Activated naive CD4-positive, alpha-beta T cell treated with anti-CD3 and anti-CD28 coated beads for 36 hours (primary cell): ENCODE data around the gene STAT4. TPM values are rescaled to one million over a fixed set of nuclear protein-coding genes. Genes with fewer than 3 reads are reported as not detected.

Source experiments
- CTCF ChIA-PET: fragments of 350-600 bp; sonication (Branson Sonifier 250); formaldehyde crosslinking; loops from one replicate; lab custom pipeline; 2021; ENCODE audit warnings: antibody characterized with exemption; lab: Charles Lee
- DNase-seq: peaks from one replicate; pipeline ENCODE4 v3.0.0-alpha.2; 2020
- H3K27ac Mint-ChIP-seq: one replicate; pipeline ENCODE4 v1.8.0; 2021; ENCODE audit warnings: mild to moderate bottlenecking, mixed read lengths
- H3K27me3 Mint-ChIP-seq: one replicate; pipeline ENCODE4 v1.8.0; 2021; ENCODE audit warnings: low read depth, mixed read lengths
- H3K36me3 Mint-ChIP-seq: one replicate; pipeline ENCODE4 v1.8.0; 2021; ENCODE audit warnings: low read depth, mixed read lengths
- H3K4me1 Mint-ChIP-seq: one replicate; pipeline ENCODE4 v1.8.0; 2021; ENCODE audit warnings: low read depth, mixed read lengths
- H3K4me3 Mint-ChIP-seq: one replicate; pipeline ENCODE4 v1.8.0; 2021; ENCODE audit warnings: mild to moderate bottlenecking, moderate library complexity, mixed read lengths
- H3K9me3 Mint-ChIP-seq: one replicate; pipeline ENCODE4 v1.8.0; 2021; ENCODE audit warnings: mixed read lengths
- intact Hi-C: fragments of 100-400 bp; cut with micrococcal nuclease; formaldehyde crosslinking; loops from one replicate; pipeline ENCODE4 v1.15.1; 2023
- total RNA-seq, 2 experiments: library from RNA; stranded (reverse); gene quantifications; one replicate each; pipeline ENCODE4 v1.2.3, GENCODE V29; 2021

The STAT4 gene
- total RNA-seq, 2 experiments from 2014 or later: 53.9 to 54.6 TPM

- no peaks in the 10 kb centered on the region for H3K9me3 Mint-ChIP-seq
- no peak for DNase-seq
- peaks cover 38% of the 10 kb centered on the region for H3K4me1 Mint-ChIP-seq
- H3K27ac Mint-ChIP-seq: peak overlapping the region; percentile 68
- CTCF ChIA-PET: interaction anchor here (0.6 to 5.7 kb wide), 4 partner anchors 10 to 119 kb away, joined by 3 to 40 read pairs (median 14); no protein-coding TSS in a partner anchor
- no peaks in the 10 kb centered on the region for H3K27me3 Mint-ChIP-seq
- peaks cover 32% of the 10 kb centered on the region for H3K36me3 Mint-ChIP-seq
- intact Hi-C loops: loop anchor here (1.0 kb wide), 2 partner anchors 18 to 21 kb away; no protein-coding TSS in a partner anchor
- no peak overlapping the region for H3K4me3 Mint-ChIP-seq
Observed at GRCh38 chr2:191038741-191039140, 112.1 kb downstream of the STAT4 start.

DNA sequence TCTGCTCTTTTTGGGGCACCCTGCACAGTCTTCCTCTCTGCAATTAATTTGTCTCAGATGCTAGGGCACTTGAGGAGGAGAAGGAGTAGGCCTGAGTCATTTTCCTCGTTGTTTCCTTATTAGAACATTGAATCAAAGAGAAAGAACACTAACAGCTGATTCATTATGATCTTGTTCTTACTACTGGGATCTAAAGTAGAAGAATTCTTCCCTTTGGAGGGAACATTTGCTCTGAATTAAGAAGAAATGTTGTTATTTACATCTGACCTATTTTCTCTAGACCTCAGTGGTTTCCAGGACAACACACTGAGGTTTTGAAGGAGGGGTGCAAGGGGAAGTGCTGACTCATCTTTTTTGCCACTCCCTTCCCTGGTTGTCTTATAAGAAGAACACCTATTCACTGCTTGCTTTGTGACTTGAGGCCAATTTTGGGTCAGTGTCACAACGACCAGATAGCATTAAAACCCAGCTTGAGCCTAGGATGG is 112.5 kb downstream of the STAT4 start:
- Mint-ChIP-seq H3K9me3 (no peaks in the 10 kb centered on the region), H3K36me3 (peaks cover 32% of the 10 kb centered on the region), H3K4me3 (no peak overlapping the region), H3K4me1 (peaks cover 35% of the 10 kb centered on the region), H3K27ac (peak overlapping the region; percentile 68), H3K27me3 (no peaks in the 10 kb centered on the region)
- DNase-seq: no peak
- intact Hi-C loops: loop anchor here (1.0 kb wide), 2 partner anchors 18 to 21 kb away; no protein-coding TSS in a partner anchor
- CTCF ChIA-PET: interaction anchor here (1.0 to 5.7 kb wide), 5 partner anchors 10 to 188 kb away, joined by 3 to 40 read pairs (median 4); no protein-coding TSS in a partner anchor

DNA sequence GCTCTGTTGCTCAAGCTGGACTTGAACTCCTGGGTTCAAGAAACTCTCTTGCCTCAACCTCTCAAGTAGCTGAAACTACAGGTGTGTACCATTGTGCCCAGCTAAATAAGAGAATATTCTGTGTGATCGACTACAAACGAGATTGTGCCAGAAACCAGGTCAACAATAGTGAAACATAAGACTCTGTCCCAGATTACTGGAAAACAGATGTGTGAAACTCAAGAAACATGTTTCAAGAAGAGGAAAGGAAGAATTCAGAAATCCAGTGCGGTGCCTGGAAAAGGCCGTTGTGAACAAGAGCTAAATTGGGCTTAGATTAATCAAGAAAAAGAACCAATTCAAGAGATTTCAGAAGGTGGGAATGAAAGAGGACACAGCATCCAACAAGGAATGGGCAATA is 113.4 kb downstream of the STAT4 start:
- intact Hi-C loops: no loop called here
- Mint-ChIP-seq H3K27ac (peak overlapping the region; percentile 48), H3K9me3 (no peaks in the 10 kb centered on the region), H3K4me3 (no peak overlapping the region), H3K36me3 (peaks cover 32% of the 10 kb centered on the region), H3K27me3 (no peaks in the 10 kb centered on the region), H3K4me1 (peaks cover 33% of the 10 kb centered on the region)
- DNase-seq: no peak
- CTCF ChIA-PET: interaction anchor here (0.7 to 5.7 kb wide), 7 partner anchors 9 to 187 kb away, joined by 3 to 40 read pairs (median 4); no protein-coding TSS in a partner anchor

GRCh38 chr2:191036363-191036762 is 114.4 kb downstream of the STAT4 start:
- CTCF ChIA-PET: interaction anchor here (1.4 to 5.7 kb wide), 2 partner anchors 24 to 119 kb away, joined by 3 to 25 read pairs; no protein-coding TSS in a partner anchor

GRCh38 chr2:191032588-191033429 is 118.0 kb downstream of the STAT4 start:
- Mint-ChIP-seq H3K27ac (no peak overlapping the region), H3K9me3 (no peaks in the 10 kb centered on the region), H3K36me3 (peaks cover 24% of the 10 kb centered on the region), H3K27me3 (no peaks in the 10 kb centered on the region), H3K4me3 (no peak overlapping the region), H3K4me1 (peaks cover 40% of the 10 kb centered on the region)
- CTCF ChIA-PET: interaction anchor here (0.8 kb wide), 1 partner anchor 20 kb away, joined by 4 read pairs; no protein-coding TSS in a partner anchor
- intact Hi-C loops: loop anchor here (5.0 kb wide), 1 partner anchor 36 kb away; no protein-coding TSS in a partner anchor
- DNase-seq: no peak

More at GRCh38 chr2:191036363-191036762, 114.4 kb downstream of the STAT4 start:
- Mint-ChIP-seq H3K36me3 (peaks cover 32% of the 10 kb centered on the region), H3K4me1 (peaks cover 25% of the 10 kb centered on the region), H3K27ac (peak overlapping the region; percentile 59), H3K27me3 (no peaks in the 10 kb centered on the region), H3K9me3 (no peaks in the 10 kb centered on the region), H3K4me3 (no peak overlapping the region)
- no peak for DNase-seq
- intact Hi-C loops: no loop called here

DNA sequence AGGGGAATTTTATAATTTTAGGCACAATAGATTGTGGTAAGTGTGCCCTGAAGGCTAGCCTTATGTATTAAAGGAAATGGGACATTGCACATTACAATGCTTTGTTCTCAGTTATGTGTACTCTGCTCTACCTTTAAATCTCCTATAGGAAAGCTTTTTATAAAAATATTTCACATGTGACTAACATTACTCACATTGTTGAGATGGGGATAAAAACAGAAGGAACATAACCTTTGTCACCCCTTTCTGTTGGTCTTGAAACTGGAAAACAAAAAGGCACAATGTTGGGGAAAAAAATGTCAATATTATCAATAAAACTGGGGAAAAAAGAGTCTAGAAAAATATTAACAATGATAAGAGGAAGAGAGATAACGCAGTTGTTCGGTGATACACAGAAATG is 119.5 kb downstream of the STAT4 start:
- peaks cover 18% of the 10 kb centered on the region for H3K36me3 Mint-ChIP-seq
- H3K27ac Mint-ChIP-seq: peak overlapping the region; percentile 44
- H3K4me3 Mint-ChIP-seq: no peak overlapping the region
- no peaks in the 10 kb centered on the region for H3K27me3 Mint-ChIP-seq
- H3K4me1 Mint-ChIP-seq: peaks cover 42% of the 10 kb centered on the region
- no peaks in the 10 kb centered on the region for H3K9me3 Mint-ChIP-seq
- intact Hi-C loops: loop anchor here (5.0 kb wide), 1 partner anchor 34 kb away; no protein-coding TSS in a partner anchor
- CTCF ChIA-PET: interaction anchor here (0.6 to 1.1 kb wide), 4 partner anchors 9 to 250 kb away, joined by 3 to 4 read pairs (median 4); no protein-coding TSS in a partner anchor
- no peak for DNase-seq

DNA sequence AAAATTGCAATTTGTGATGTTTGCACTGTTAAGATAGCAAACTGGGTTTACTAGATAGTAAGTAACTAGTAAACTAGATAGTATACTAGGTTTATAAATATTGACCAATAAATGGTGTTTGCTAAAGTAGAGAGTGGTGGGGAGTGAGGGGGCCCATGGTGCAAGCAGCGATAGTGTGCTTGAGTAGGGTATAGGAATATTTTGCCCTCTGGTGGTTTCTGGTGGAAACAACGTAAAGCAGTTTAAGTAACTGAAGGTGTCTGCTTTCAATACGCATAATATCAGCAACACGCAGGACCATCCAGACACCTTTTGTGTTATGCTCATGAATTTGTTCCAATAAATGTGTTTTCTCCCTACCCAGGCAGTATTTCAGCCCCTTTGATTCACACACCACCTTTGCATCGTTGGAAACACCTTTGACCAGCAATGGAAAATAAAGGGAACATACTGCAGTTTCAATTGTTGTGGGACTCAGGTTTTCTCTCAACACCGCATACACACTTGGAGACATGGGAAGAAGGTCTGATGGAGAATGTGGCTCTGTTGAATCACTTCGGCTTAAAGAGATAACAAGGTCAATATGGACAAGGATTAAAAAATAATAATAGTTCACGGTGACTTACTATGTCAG is 120.2 kb downstream of the STAT4 start:
- no peak overlapping the region for H3K4me3 Mint-ChIP-seq
- H3K27me3 Mint-ChIP-seq: no peaks in the 10 kb centered on the region
- CTCF ChIA-PET: interaction anchor here (0.7 to 2.5 kb wide), 8 partner anchors 10 to 247 kb away, joined by 3 to 15 read pairs (median 4); no protein-coding TSS in a partner anchor
- H3K9me3 Mint-ChIP-seq: no peaks in the 10 kb centered on the region
- peaks cover 48% of the 10 kb centered on the region for H3K4me1 Mint-ChIP-seq
- H3K27ac Mint-ChIP-seq: peak overlapping the region; percentile 44
- DNase-seq: peak; percentile 59
- H3K36me3 Mint-ChIP-seq: peaks cover 18% of the 10 kb centered on the region
- intact Hi-C loops: loop anchor here (1.0 to 5.0 kb wide), 4 partner anchors 16 to 249 kb away; partner anchors contain the start of gene STAT1

GRCh38 chr2:191029280-191029950 is 121.4 kb downstream of the STAT4 start:
- intact Hi-C loops: loop anchor here (1.0 to 10.0 kb wide), 2 partner anchors 8 to 1725 kb away; no protein-coding TSS in a partner anchor
- no peak for DNase-seq
- no peak overlapping the region for H3K4me3 Mint-ChIP-seq

GRCh38 chr2:191026377-191026776 is 124.4 kb downstream of the STAT4 start:
- intact Hi-C loops: loop anchor here (10.0 kb wide), 1 partner anchor 1722 kb away; no protein-coding TSS in a partner anchor
- no peak for DNase-seq
- Mint-ChIP-seq H3K4me3 (no peak overlapping the region), H3K27ac (no peak overlapping the region), H3K36me3 (peaks cover 17% of the 10 kb centered on the region), H3K9me3 (no peaks in the 10 kb centered on the region), H3K4me1 (peaks cover 63% of the 10 kb centered on the region), H3K27me3 (no peaks in the 10 kb centered on the region)
- CTCF ChIA-PET: interaction anchor here (0.7 to 1.1 kb wide), 3 partner anchors 12 to 176 kb away, joined by 3 to 4 read pairs (median 4); partner anchors contain the start of gene STAT1

More at GRCh38 chr2:191029280-191029950, 121.4 kb downstream of the STAT4 start:
- CTCF ChIA-PET: interaction anchor here (0.7 to 2.5 kb wide), 13 partner anchors 9 to 524 kb away, joined by 3 to 15 read pairs (median 4); no protein-coding TSS in a partner anchor
- no peaks in the 10 kb centered on the region for H3K27me3 Mint-ChIP-seq
- H3K4me1 Mint-ChIP-seq: peaks cover 60% of the 10 kb centered on the region
- H3K27ac Mint-ChIP-seq: peak overlapping the region; percentile 79
- H3K9me3 Mint-ChIP-seq: no peaks in the 10 kb centered on the region
- peaks cover 17% of the 10 kb centered on the region for H3K36me3 Mint-ChIP-seq

DNA sequence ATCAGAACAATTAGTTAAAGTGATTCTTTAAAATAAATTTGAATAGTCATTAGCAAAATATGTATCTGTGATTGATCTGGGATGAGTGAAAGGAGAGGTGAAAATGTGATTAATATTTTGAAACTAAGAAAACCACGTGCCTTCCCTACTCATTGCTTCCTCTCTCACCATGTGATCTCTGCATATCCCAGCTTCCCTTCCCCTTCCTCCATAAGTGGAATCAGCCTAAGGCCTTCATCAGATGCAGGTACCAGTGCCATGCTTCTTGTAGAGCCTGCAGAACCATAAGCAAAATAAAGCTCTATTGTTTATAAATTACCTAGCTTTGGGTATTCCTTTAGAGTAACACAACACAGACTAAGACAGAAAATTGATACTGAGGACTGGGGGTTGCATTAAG is 125.7 kb downstream of the STAT4 start:
- H3K4me3 Mint-ChIP-seq: no peak overlapping the region
- no peaks in the 10 kb centered on the region for H3K9me3 Mint-ChIP-seq
- no peak for DNase-seq
- CTCF ChIA-PET: interaction anchor here (1.2 kb wide), 2 partner anchors 10 to 11 kb away, joined by 3 to 4 read pairs; partner anchors contain the start of gene STAT1
- H3K4me1 Mint-ChIP-seq: peaks cover 51% of the 10 kb centered on the region
- H3K36me3 Mint-ChIP-seq: peaks cover 17% of the 10 kb centered on the region
- no peaks in the 10 kb centered on the region for H3K27me3 Mint-ChIP-seq
- intact Hi-C loops: loop anchor here (10.0 kb wide), 1 partner anchor 1720 kb away; no protein-coding TSS in a partner anchor
- H3K27ac Mint-ChIP-seq: peak overlapping the region; percentile 21

DNA sequence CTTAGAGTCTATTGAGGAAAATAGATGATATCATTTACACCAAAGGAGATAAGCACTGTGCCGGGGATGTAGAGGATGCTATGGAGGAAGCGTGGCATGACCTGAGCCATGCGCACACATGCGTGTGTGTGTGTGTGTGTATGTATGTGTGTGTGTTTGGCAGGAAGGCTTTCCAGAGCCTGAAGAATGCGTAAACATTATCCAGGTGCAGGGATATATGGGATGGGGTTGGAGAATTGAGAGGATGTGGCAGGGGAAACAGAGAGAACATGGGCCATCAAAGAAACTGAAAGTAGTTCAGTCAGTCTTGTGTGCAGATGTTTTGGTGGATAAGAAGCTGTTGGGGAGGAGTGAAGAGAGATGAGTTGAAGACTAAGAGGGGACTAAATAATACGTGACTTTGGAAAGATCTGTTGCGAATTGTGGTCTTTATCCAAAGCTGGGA is 127.5 kb downstream of the STAT4 start:
- CTCF ChIA-PET: interaction anchor here (1.1 to 1.6 kb wide), 4 partner anchors 8 to 29 kb away, joined by 3 to 5 read pairs (median 4); no protein-coding TSS in a partner anchor
- Mint-ChIP-seq H3K27me3 (no peaks in the 10 kb centered on the region), H3K4me3 (no peak overlapping the region), H3K9me3 (no peaks in the 10 kb centered on the region), H3K27ac (no peak overlapping the region), H3K36me3 (peaks cover 9% of the 10 kb centered on the region), H3K4me1 (peaks cover 46% of the 10 kb centered on the region)
- no peak for DNase-seq
- intact Hi-C loops: loop anchor here (2.0 to 10.0 kb wide), 7 partner anchors 230 to 1718 kb away; partner anchors contain the start of genes ASNSD1 and NAB1
